Measurements from ENCODE around the gene PDIA4.
"Not testable (repeated sequence)": the region's sequence is repeated elsewhere in the genome, so short reads cannot be mapped to it uniquely, and the experiment has no call there.

Gene PDIA4

GRCh38 chr7:149031353-149031910 lies 3.1 kb upstream of the PDIA4 start:
- DNase-seq = no peak

DNA sequence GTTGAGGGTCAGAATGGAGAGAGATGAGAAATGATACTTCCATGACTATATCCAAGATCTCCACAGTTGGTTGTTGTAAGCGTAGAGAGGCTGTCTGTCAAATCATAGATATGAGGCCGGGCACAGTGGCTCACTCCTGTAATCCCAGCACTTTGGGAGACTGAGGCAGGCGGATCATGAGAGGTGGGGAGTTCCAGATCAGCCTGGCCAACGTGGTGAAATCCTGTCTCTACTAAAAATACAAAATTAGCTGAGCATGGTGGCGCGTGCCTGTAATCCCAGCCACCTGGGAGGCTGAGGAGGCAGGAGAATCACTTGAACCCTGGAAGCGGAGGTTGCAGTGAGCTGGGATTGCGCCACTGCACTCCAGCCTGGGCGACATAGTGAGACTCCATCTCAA lies 2.1 kb upstream of the PDIA4 start:
- not testable (repeated sequence) for DNase-seq

DNA sequence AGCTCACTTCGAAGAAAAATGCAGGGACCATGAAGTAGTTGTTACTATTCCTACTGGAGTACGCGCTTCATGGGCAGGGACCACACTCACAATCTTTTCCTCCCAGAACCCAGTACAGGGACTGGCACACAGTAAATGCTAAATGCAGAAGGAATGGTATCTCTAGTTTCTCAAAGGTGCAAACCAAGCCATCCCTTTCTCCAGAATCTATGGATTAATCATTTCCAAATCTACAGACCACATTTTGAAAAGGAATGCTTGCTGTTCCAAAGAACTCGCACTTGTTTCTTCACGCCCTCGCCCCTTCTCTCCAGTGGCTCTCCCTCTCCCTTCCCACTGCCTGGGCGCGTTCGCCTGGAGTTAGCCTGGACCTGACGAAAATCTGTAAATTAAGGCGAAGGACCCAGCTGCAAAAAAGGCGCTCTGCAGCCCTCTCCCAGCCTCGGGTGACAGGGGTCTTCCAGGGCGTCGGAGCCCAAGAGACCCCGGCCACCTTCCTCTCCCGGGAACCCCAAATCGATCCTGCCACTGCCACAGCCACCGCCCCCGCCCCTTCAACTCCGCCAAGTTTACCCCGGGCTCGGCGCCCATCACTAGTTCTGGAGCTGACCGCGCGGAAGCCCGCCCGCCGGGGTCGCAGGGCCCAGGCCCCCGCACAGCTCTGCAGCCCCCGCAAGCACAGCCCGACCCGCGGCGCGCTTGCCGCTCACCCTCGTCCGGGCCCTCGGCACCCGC lies 527 bp downstream of the PDIA4 start:
- DNase-seq = no peak

- DNase-seq = no peak
Measured at GRCh38 chr7:149027055-149027454, 1.2 kb downstream of the PDIA4 start.

DNA sequence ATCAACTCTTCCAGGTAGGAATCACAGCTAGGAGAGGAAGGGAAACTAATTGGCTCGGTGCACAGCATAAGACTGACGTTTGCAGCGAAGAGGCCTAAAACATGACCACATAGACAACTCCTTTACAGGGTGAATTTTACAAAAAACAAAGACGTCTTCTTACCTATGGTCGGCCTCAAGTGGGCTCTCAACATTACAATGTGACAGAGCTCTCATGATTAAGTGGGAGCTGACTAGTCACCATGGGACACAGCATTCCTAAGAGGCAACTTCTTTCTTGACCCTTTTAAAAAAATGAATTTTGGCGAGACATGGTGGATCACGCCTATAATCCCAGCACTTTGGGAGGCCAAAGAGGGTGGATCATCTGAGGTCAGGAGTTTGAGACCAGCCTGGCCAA lies 4.6 kb downstream of the PDIA4 start:
- no peak for DNase-seq

GRCh38 chr7:149022756-149023360 lies 5.4 kb downstream of the PDIA4 start:
- DNase-seq = no peak

GRCh38 chr7:149021725-149022062 lies 6.6 kb downstream of the PDIA4 start:
- DNase-seq = no peak

- no peak for DNase-seq
Measured at GRCh38 chr7:149020483-149020882, 7.8 kb downstream of the PDIA4 start.

- DNase-seq = no peak
Measured at GRCh38 chr7:149016876-149017275, 11.4 kb downstream of the PDIA4 start.

DNA sequence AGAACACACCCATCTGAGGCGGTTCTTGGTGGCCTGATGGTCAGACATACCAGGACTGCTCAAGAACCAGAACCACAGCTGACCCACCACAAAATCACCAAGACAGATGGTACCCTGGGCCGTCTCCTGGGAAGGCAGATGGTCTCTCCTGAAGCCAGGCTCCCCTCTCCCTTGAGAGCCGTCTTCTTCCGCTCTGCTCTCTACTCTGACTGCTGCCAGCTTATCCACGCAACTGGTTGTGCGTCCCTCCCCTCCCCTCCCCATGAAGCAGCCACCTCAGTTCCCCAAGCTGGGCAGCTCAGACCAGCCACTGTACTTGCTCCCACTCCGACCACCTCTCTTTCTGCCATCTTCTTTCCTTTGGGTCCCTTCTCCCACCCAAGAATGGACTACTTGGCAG lies 14.0 kb downstream of the PDIA4 start:
- DNase-seq = no peak

- DNase-seq = no peak
Measured at GRCh38 chr7:149013876-149014275, 14.4 kb downstream of the PDIA4 start.

DNA sequence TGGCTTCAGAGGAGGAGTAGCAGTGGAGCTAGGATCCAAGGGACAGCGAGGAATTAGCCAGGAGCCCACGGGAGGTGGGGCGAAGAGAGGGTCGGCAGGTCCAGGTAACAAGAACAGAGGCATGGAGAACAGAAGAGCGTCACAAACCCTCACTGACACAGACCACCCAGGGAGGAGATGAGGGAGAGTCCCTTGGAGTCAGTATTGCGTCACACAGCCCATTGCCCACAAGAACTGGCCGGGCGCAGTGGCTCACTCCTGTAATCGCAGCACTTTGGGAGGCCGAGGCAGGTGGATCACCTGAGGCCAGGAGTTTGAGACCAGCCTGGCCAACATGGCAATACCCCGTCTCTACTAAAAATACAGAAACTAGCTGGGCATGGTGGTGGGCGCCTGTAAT lies 15.6 kb downstream of the PDIA4 start:
- not testable (repeated sequence) for DNase-seq

GRCh38 chr7:149011491-149011890 lies 16.8 kb downstream of the PDIA4 start:
- no peak for DNase-seq

DNA sequence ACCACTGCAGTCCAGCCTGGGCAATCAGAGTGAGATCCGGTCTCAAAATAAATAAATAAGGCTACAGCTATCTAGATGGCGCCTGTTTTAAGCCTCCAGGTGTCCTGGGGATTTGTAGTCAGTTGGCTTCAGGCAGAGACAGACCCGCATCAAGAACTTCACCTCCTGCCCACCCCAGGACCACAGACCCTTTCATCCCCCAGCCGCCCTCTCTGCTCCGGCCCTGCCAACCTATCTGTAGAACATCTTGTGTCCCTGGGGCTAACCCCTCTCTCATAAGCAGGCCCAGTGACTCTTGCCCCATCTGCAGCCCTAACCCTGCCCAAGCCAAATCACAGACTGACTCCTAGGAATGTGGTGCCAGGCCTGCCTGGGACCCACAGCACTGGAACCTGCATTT lies 17.9 kb downstream of the PDIA4 start:
- no peak for DNase-seq

GRCh38 chr7:149009527-149009926 lies 18.8 kb downstream of the PDIA4 start:
- DNase-seq = no peak

DNA sequence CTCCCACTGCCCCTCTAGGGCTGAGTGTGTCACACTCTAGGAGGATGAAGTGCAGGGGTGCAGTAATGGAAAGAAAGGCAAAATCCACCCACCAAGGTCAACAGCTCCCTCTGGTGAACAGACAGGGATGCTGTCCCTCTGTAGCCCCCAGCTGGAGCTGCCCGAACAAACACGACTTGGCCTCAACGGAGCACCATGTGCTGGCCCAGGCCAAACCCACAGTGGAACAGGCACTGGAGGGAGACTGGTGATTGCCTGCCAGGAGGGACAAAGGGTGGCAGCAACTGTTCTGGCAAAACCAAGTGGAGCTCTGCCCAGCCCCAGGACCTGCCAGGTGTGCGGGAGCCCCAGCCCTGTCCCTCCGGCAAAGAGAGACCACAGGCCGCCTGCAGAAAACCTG lies 20.7 kb downstream of the PDIA4 start:
- no peak for DNase-seq

DNA sequence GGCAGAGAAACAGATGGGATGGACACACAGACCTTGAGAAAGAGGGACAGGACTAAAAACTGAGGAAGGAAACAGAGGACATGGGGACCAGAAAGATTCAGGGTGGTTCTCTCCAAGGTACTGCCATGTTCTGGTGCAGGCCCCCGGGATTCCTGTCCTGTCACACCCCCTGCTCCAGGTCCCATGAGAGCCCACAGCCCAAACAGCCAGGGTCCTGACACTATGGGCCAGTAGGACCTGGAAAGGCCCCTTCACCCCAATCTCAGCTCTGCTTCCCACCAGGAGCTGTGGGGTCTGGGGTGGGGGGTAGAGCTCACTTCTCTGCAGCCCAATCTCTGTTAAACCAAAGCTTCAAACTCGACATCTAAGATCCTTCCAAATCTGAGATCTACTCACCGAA lies 21.2 kb downstream of the PDIA4 start:
- no peak for DNase-seq

GRCh38 chr7:149006345-149006725 lies 22.0 kb downstream of the PDIA4 start:
- DNase-seq = no peak

- peak; percentile 69 for DNase-seq
Measured at GRCh38 chr7:149005427-149006344, 22.6 kb downstream of the PDIA4 start.

DNA sequence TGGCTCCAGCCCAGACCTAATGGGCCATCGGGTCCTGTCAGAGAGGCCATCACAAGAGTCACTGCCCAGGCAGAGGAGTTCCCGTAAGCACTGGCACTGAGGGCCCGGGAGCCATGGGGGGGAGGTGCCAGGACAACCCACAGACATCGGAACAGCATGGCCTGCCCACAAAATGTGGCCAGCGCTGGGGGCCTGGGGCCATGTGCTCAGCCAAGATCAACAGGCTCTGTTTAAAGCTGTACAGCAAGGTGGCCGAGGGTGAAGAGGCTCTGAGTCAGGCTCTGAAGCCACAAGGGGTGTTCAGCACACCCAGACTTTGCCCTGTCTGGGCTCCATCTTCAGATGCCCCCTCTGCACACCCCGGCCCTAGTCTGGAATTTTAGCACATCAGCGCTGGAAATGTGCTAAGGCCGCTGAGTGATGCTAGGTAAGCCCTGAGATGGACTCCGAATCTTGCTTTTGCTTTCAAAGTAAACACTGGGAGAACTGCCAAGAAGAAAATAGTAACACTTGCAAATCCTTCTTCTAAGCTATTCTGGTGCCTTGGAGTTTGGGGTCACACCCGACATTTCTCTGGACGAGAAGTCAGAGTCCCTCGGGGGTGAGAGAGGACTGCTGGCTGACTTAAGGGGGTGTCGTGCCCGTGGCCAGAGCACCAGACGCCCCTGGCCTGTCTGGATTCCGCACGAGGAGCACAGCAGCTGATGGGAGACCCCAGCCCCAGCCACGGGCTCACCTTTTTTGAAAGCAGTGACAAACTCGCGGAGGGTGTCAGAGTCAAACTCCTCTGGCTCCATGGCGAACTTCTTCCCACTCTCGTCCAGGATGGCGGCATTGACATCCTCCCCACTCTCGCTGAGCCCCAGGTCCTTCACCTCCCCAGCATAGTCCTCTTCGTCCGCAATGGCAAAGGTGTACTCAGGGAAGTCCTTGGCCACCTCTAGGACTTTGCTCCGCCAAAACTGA lies 23.6 kb downstream of the PDIA4 start:
- no peak for DNase-seq

DNA sequence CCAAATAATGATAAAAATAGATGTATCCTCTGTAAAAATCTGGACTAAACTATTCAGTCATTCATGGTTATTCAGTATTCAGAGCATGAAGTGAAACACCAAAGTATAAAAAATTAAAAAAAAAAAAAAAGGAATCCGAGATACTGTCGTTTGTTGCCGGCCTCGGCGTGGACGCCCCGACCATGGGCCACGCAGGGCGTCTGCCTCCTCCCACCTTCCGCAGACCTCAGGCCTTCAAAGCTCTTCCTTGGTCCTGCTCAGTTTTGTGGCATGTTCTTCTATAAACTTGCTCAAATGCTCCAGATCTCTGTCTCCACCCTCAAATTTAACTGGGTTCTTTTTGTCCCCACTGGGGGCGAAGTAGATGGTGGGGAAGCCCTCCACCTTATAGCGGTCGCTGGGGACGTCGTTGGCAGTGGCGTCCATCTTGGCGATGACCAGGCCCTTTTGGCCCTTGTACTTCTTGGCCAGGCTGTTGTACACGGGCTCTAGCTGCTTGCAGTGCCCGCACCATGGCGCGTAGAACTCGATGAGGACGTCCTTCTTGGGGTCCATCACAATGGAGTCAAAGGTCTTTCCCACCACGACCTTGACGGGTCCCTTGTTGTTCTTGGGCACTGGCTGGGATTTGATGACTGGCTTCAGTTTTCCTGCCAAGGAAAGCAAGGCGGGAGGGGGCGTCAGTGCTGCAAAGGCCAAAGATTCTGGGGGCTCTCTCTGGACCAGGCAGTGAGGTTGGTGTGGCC lies 24.6 kb downstream of the PDIA4 start:
- no peak for DNase-seq

- no peak for DNase-seq
Measured at GRCh38 chr7:149003018-149003417, 25.3 kb downstream of the PDIA4 start.

Measured in central memory CD4-positive, alpha-beta T cell (primary cell).